Lung (tissue), 12 donors: ENCODE results near the gene NOVA2. TPM values are rescaled to one million over a fixed set of nuclear protein-coding genes. Genes with fewer than 3 reads are reported as not detected.

Source experiments
- ATAC-seq: fragments of 200-7000 bp; cut with Tn5 transposase; one replicate; pipeline ENCODE4 v1.9.1; 2020; ENCODE audit warnings: moderate number of reproducible peaks; ENCODE audit not compliant: insufficient read depth, low FRiP score
- DNase-seq, 3 donors: peaks; one replicate each; pipeline ENCODE4 v3.0.0-alpha.2; 2013 to 2017
- H3K27ac ChIP-seq, 2 donors: one replicate each; pipeline ENCODE4 v1.5.1; 2013; ENCODE audit warnings: mild to moderate bottlenecking in 2 of 2, moderate library complexity in 2 of 2, control low read depth in 1 of 2, inconsistent platforms in 1 of 2, low read depth in 1 of 2, low read length in 1 of 2
- H3K27me3 ChIP-seq, 3 donors: one replicate each; pipeline ENCODE4 v1.5.1; 2013; ENCODE audit warnings: low read length in 2 of 3; ENCODE audit not compliant: control insufficient read depth in 3 of 3, insufficient read depth in 3 of 3
- H3K36me3 ChIP-seq, 4 donors: one replicate each; pipeline ENCODE4 v1.5.1; 2013; ENCODE audit warnings: low read length in 4 of 4, mild to moderate bottlenecking in 1 of 4, moderate library complexity in 1 of 4; ENCODE audit not compliant: control insufficient read depth in 4 of 4, insufficient read depth in 4 of 4
- H3K4me1 ChIP-seq, 5 donors: one replicate each; pipeline ENCODE4 v1.5.1; 2013; ENCODE audit warnings: low read length in 5 of 5, mild to moderate bottlenecking in 2 of 5, moderate library complexity in 1 of 5; ENCODE audit not compliant: control insufficient read depth in 5 of 5, insufficient read depth in 5 of 5
- H3K4me3 ChIP-seq: one replicate; pipeline ENCODE4 v1.5.1; 2013; ENCODE audit warnings: mild to moderate bottlenecking, control low read depth, moderate library complexity
- H3K9ac ChIP-seq, 2 donors: one replicate each; pipeline ENCODE4 v1.5.1; 2013; ENCODE audit warnings: low read length in 2 of 2, control low read depth in 1 of 2; ENCODE audit not compliant: insufficient read depth in 1 of 2
- H3K9me3 ChIP-seq, 4 donors: one replicate each; pipeline ENCODE4 v1.5.1; 2013; ENCODE audit warnings: low read length in 3 of 4, mild to moderate bottlenecking in 1 of 4, moderate library complexity in 1 of 4; ENCODE audit not compliant: control insufficient read depth in 4 of 4, insufficient read depth in 3 of 4
- CTCF ChIP-seq: IDR thresholded peaks from 2 replicates; pipeline ENCODE4 v1.5.1; 2012; ENCODE audit warnings: mild to moderate bottlenecking; ENCODE audit errors: control extremely low read depth, extremely low read depth
- WGBS, 2 donors: extraction: QIAGEN DNeasy Blood & Tissue Kit; methylation state at CpG; one replicate each; pipeline ENCODE4 v1.1.7; 2013; 5-methylcytosine and 5-hydroxymethylcytosine counted together
- polyA plus RNA-seq, 2 donors: library from polyadenylated mRNA; stranded (reverse); fragments of 200-250 nt; gene quantifications; one replicate each; pipeline ENCODE4 v1.2.1, GENCODE V29; 2013
- total RNA-seq, 2 donors: library from RNA; depleted of rRNA in 1 of 2; stranded (reverse); fragments of >200 nt in 1 of 2; gene quantifications; one replicate each; pipeline ENCODE4 v1.2.1, GENCODE V29; 2014 to 2021
- donor health status: control.
- donor health status: control.
- donor health status: Bipolar disorder and iron deficiency.
- donor health status: healthy.
- donor health status: DM: yes; HTN: yes; CAD: no.

NOVA2 gene
- total and polyA plus RNA-seq, 4 donors, result 2.3 to 11.6 (median 4.8) TPM

DNA sequence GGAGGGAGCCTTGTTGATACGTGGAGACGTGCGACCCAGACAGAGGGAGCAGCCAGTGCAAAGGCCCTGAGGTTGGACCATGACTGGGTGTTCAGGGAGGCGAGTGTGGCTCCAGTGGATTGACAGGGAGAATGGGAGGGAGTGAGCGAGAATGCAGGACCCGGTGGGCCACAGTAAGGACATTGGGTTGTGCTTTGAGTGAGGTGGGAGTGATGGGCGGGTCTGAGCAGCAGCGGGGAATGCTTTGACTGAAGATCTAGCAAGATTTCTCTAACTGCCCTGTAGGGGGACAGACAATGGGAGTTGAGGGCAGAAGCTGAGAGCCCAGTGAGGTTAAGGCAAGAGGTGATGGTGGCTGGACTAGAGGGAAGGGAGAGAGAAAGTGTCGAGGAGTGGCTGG, 51.4 kb downstream of the NOVA2 start:
- no peak overlapping the region for H3K4me3 ChIP-seq
- H3K9me3 ChIP-seq, result peaks cover 0 to 2% (median 0%) of the 10 kb centered on the region in 4 donors
- no peak overlapping the region for H3K9ac ChIP-seq
- H3K36me3 ChIP-seq, result no peaks in the 10 kb centered on the region
- DNase-seq (no peak), ATAC-seq (no peak)
- peaks cover 0 to 4% (median 4%) of the 10 kb centered on the region in 3 donors for H3K27me3 ChIP-seq
- no peak overlapping the region for H3K27ac ChIP-seq
- 64 to 73% methylated on average over 9 of the region's 9 CpGs for WGBS, 2 donors
- H3K4me1 ChIP-seq, result no peaks in the 10 kb centered on the region
- no peak for TF ChIP-seq CTCF

DNA sequence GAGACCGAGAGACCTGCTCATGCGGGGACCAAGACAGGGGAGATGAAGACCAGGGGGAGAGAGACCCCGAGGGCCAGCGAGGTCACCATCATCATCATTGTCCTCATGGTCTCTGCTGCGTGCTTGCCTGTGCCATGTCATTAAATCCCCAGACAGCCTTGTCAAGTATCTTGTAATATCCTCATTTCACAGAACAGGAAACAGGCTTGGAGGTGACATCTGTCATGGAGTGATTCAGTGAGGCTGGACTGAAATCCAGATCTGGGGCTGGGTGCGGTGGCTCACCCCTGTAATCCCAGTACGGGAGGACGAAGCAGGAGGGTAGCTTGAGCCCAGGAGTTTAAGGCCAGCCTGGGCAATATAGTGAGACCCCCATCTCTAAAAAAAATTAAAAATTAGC, 53.2 kb downstream of the NOVA2 start:
- no peak overlapping the region for H3K27ac ChIP-seq
- H3K27me3 ChIP-seq, result peaks cover 0 to 7% (median 4%) of the 10 kb centered on the region in 3 donors
- peaks cover 0 to 2% (median 0%) of the 10 kb centered on the region in 4 donors for H3K9me3 ChIP-seq
- H3K9ac ChIP-seq, result no peak overlapping the region
- WGBS, 2 donors, result 62 to 68% methylated on average over 8 of the region's 8 CpGs
- DNase-seq (no peak), ATAC-seq (no peak)
- no peak overlapping the region for H3K4me3 ChIP-seq
- no peaks in the 10 kb centered on the region for H3K4me1 ChIP-seq
- TF ChIP-seq CTCF, result no peak
- no peaks in the 10 kb centered on the region for H3K36me3 ChIP-seq

DNA sequence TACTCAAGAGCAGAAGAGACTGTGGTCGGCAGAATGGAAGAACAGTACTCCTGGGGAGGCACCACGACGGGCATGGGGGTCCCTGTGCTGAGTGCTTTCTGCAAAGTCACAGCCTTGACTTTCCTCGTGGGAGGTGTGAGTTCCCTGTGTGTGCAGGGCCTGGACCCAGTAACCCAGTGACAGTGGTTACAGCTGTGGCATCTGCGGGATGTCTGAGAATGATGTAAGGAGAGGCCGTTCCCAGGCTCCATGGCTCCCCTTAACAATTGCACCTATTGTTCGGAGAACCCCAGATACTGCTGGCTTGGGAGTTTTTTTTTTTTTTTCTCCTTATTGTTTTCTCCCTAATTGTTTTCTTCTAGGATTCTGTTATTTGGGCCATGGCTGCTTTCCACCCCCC, 54.0 kb downstream of the NOVA2 start:
- H3K4me1 ChIP-seq, result no peaks in the 10 kb centered on the region
- WGBS, 2 donors, result 51 to 57% methylated on average over 7 of the region's 7 CpGs
- H3K36me3 ChIP-seq, result no peaks in the 10 kb centered on the region
- no peak for ATAC-seq
- TF ChIP-seq CTCF, result no peak
- H3K9ac ChIP-seq, result no peak overlapping the region
- H3K27ac ChIP-seq, result no peak overlapping the region
- H3K4me3 ChIP-seq, result no peak overlapping the region
- peaks cover 0 to 7% (median 4%) of the 10 kb centered on the region in 3 donors for H3K27me3 ChIP-seq
- peaks cover 0 to 2% (median 0%) of the 10 kb centered on the region in 4 donors for H3K9me3 ChIP-seq
- no peak for DNase-seq

DNA sequence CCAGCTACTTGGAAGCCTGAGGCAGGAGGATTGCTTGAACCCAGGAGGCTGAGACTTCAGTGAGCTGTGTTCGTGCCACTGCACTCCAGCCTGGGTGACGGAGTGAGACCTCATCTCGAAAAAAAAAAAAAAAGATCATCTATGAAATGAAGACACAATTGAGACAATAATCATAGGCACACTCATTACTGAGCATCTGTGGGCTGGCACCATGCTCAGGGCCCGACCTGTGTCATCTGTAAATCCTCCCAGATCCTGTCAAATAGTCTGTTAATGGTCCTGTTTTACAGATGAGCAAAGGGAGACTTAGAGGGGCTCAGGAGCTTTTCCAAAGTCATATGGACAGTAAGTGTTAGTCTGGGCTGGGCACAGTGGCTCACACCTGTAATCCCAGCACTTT, 54.9 kb downstream of the NOVA2 start:
- no peak for DNase-seq
- Histone ChIP-seq H3K36me3 (no peaks in the 10 kb centered on the region), H3K27me3 (peaks cover 0 to 7% (median 4%) of the 10 kb centered on the region in 3 donors), H3K9ac (no peak overlapping the region), H3K27ac (no peak overlapping the region), H3K9me3 (peaks cover 0 to 2% (median 0%) of the 10 kb centered on the region in 4 donors), H3K4me1 (no peaks in the 10 kb centered on the region), H3K4me3 (no peak overlapping the region)
- no peak for TF ChIP-seq CTCF
- ATAC-seq, result no peak
- WGBS, 2 donors, result 77 to 82% methylated on average over 4 of the region's 4 CpGs
